Stimulated activated effector memory CD8-positive, alpha-beta T cell treated with anti-CD3 and anti-CD28 coated beads, Interleukin-12 subunit alpha, Interleukin-12 subunit beta, amount 100 ng/mL, for 72 hours (primary cell): ENCODE data around the gene CLDN18.
A peak's percentile ranks its signal among the peaks of the same experiment; 100 is the strongest.

ENCODE experiments used
- ATAC-seq: fragments of 150-1000 bp; cut with Tn5 transposase; 2 replicates; pipeline ENCODE4 v1.10.0; 2021
- DNase-seq, 2 donors: peaks; one replicate each; pipeline ENCODE4 v3.0.0; 2021 to 2022; ENCODE audit warnings: low spot score in 2 of 2
- H3K27ac Mint-ChIP-seq: one replicate; pipeline ENCODE4 v1.8.0; 2022; ENCODE audit warnings: mild to moderate bottlenecking, mixed read lengths
- H3K36me3 Mint-ChIP-seq: one replicate; pipeline ENCODE4 v1.8.0; 2022; ENCODE audit warnings: mild to moderate bottlenecking, mixed read lengths
- H3K4me1 Mint-ChIP-seq: one replicate; pipeline ENCODE4 v1.8.0; 2022; ENCODE audit warnings: mixed read lengths
- H3K4me3 Mint-ChIP-seq: one replicate; pipeline ENCODE4 v1.8.0; 2022; ENCODE audit warnings: mild to moderate bottlenecking, mixed read lengths
- H3K9me3 Mint-ChIP-seq: one replicate; pipeline ENCODE4 v1.8.0; 2022; ENCODE audit warnings: mixed read lengths

The CLDN18 gene

GRCh38 chr3:138066972-138067371 lies 57.0 kb downstream of the CLDN18 start:
- H3K36me3 Mint-ChIP-seq, result no peaks in the 10 kb centered on the region
- H3K4me3 Mint-ChIP-seq, result no peak overlapping the region
- DNase-seq, result no peak
- no peak for ATAC-seq
- peaks cover 11% of the 10 kb centered on the region for H3K4me1 Mint-ChIP-seq
- peak overlapping the region; percentile 55 for H3K27ac Mint-ChIP-seq
- no peaks in the 10 kb centered on the region for H3K9me3 Mint-ChIP-seq

- DNase-seq (no peak), ATAC-seq (no peak)
- peaks cover 11% of the 10 kb centered on the region for H3K4me1 Mint-ChIP-seq
- H3K9me3 Mint-ChIP-seq, result no peaks in the 10 kb centered on the region
- H3K4me3 Mint-ChIP-seq, result no peak overlapping the region
- no peaks in the 10 kb centered on the region for H3K36me3 Mint-ChIP-seq
- H3K27ac Mint-ChIP-seq, result no peak overlapping the region
Observed at GRCh38 chr3:138068046-138068445, 58.1 kb downstream of the CLDN18 start.

GRCh38 chr3:138068579-138069174 lies 58.7 kb downstream of the CLDN18 start:
- Mint-ChIP-seq H3K4me3 (no peak overlapping the region), H3K9me3 (no peaks in the 10 kb centered on the region), H3K27ac (no peak overlapping the region), H3K4me1 (peaks cover 11% of the 10 kb centered on the region), H3K36me3 (no peaks in the 10 kb centered on the region)
- peak; percentile 50 for ATAC-seq
- DNase-seq, result peak; percentile 74 to 88

- no peaks in the 10 kb centered on the region for H3K36me3 Mint-ChIP-seq
- no peak overlapping the region for H3K27ac Mint-ChIP-seq
- peaks cover 11% of the 10 kb centered on the region for H3K4me1 Mint-ChIP-seq
- DNase-seq, result no peak
- H3K9me3 Mint-ChIP-seq, result no peaks in the 10 kb centered on the region
- no peak for ATAC-seq
- no peak overlapping the region for H3K4me3 Mint-ChIP-seq
Observed at GRCh38 chr3:138070006-138070405, 60.0 kb downstream of the CLDN18 start.

- Mint-ChIP-seq H3K27ac (no peak overlapping the region), H3K4me1 (no peaks in the 10 kb centered on the region), H3K4me3 (no peak overlapping the region), H3K9me3 (no peaks in the 10 kb centered on the region), H3K36me3 (no peaks in the 10 kb centered on the region)
- DNase-seq (no peak), ATAC-seq (no peak)
Observed at GRCh38 chr3:138072796-138073195, 62.8 kb downstream of the CLDN18 start.

GRCh38 chr3:138078096-138078495 lies 68.1 kb downstream of the CLDN18 start:
- H3K9me3 Mint-ChIP-seq, result no peaks in the 10 kb centered on the region
- peaks cover 11% of the 10 kb centered on the region for H3K4me1 Mint-ChIP-seq
- DNase-seq (no peak), ATAC-seq (peak; percentile 40)
- no peaks in the 10 kb centered on the region for H3K36me3 Mint-ChIP-seq
- H3K4me3 Mint-ChIP-seq, result no peak overlapping the region
- no peak overlapping the region for H3K27ac Mint-ChIP-seq

- Mint-ChIP-seq H3K4me1 (peaks cover 14% of the 10 kb centered on the region), H3K4me3 (no peak overlapping the region), H3K36me3 (no peaks in the 10 kb centered on the region), H3K9me3 (no peaks in the 10 kb centered on the region), H3K27ac (no peak overlapping the region)
- ATAC-seq (peak; percentile 78), DNase-seq (peak in 1 of 2 donors; percentile 44)
Observed at GRCh38 chr3:138078901-138079344, 69.0 kb downstream of the CLDN18 start.

GRCh38 chr3:138079901-138080300 lies 69.9 kb downstream of the CLDN18 start:
- DNase-seq (no peak), ATAC-seq (no peak)
- Mint-ChIP-seq H3K9me3 (no peaks in the 10 kb centered on the region), H3K36me3 (no peaks in the 10 kb centered on the region), H3K4me3 (no peak overlapping the region), H3K27ac (no peak overlapping the region), H3K4me1 (peaks cover 14% of the 10 kb centered on the region)

- no peaks in the 10 kb centered on the region for H3K36me3 Mint-ChIP-seq
Observed at GRCh38 chr3:138081371-138082084, 71.6 kb downstream of the CLDN18 start.

GRCh38 chr3:138082085-138082991 lies 72.4 kb downstream of the CLDN18 start:
- DNase-seq (peak in 1 of 2 donors; percentile 51), ATAC-seq (peak; percentile 54)
- H3K4me3 Mint-ChIP-seq, result no peak overlapping the region
- H3K36me3 Mint-ChIP-seq, result no peaks in the 10 kb centered on the region
- no peak overlapping the region for H3K27ac Mint-ChIP-seq
- peaks cover 14% of the 10 kb centered on the region for H3K4me1 Mint-ChIP-seq
- H3K9me3 Mint-ChIP-seq, result no peaks in the 10 kb centered on the region

More at GRCh38 chr3:138081371-138082084, 71.6 kb downstream of the CLDN18 start:
- no peak for DNase-seq
- Mint-ChIP-seq H3K9me3 (no peaks in the 10 kb centered on the region), H3K4me3 (no peak overlapping the region), H3K27ac (no peak overlapping the region), H3K4me1 (peaks cover 14% of the 10 kb centered on the region)
- ATAC-seq, result no peak

- Mint-ChIP-seq H3K9me3 (no peaks in the 10 kb centered on the region), H3K27ac (no peak overlapping the region), H3K4me3 (no peak overlapping the region), H3K36me3 (no peaks in the 10 kb centered on the region), H3K4me1 (peaks cover 14% of the 10 kb centered on the region)
- peak; percentile 6 for ATAC-seq
- DNase-seq, result peak in 1 of 2 donors; percentile 46
Observed at GRCh38 chr3:138082992-138083386, 73.0 kb downstream of the CLDN18 start.
